HCT116 (cell line): ENCODE results near the gene IL1R1. TPM values are rescaled to one million over a fixed set of nuclear protein-coding genes. Genes with fewer than 3 reads are reported as not detected.

Experiments
- ATAC-seq: fragments of 200-7000 bp; cut with Tn5 transposase; 2 replicates; pipeline ENCODE4 v1.9.1; 2020; ENCODE audit warnings: mild to moderate bottlenecking, moderate library complexity
- BruUV-seq: library from RNA; stranded (reverse); fragments of 400-500 nt; replicated peaks from 2 replicates; lab custom pipeline; 2021; lab: Mats Ljungman, UMichigan
- CTCF ChIA-PET: fragments of 300-600 bp; sonication (Branson Sonifier 250); formaldehyde crosslinking; loops from one replicate; lab custom pipeline; 2021; ENCODE audit warnings: antibody characterized with exemption; lab: Charles Lee
- POLR2A ChIA-PET: fragments of 300-600, 350-600 bp; sonication (Branson Sonifier 250); formaldehyde crosslinking; loops from one replicate; lab custom pipeline; 2021; ENCODE audit warnings: antibody characterized with exemption; lab: Charles Lee
- RAD21 ChIA-PET, 2 experiments: fragments of 300-600 bp; sonication (Branson Sonifier 250); formaldehyde crosslinking; loops; one replicate each; lab custom pipeline; 2023; ENCODE audit warnings: low total read pairs in 2 of 2; ENCODE audit not compliant: uncharacterized antibody in 2 of 2, unreplicated experiment in 2 of 2, low non-redundant PET in 1 of 2; lab: Charles Lee
- DNase-seq: peaks from one replicate; pipeline ENCODE4 v3.0.0-alpha.2; 2010; ENCODE audit warnings: low read depth, low spot score
- H2AFZ ChIP-seq: fragments of 200-600 bp; shearing (Covaris generic), sonication (generic); 2 replicates; pipeline ENCODE4 v1.6.1; 2017; ENCODE audit warnings: low read depth, mixed run types, mixed read lengths, antibody characterized with exemption, low read length; ENCODE audit not compliant: poor library complexity, severe bottlenecking
- H3K27ac ChIP-seq: 2 replicates; pipeline ENCODE4 v1.5.1; 2012; ENCODE audit warnings: low read depth, low read length
- H3K27me3 ChIP-seq: fragments of 200-600 bp; sonication (generic); 2 replicates; pipeline ENCODE4 v1.6.1; 2016; ENCODE audit warnings: mixed run types, low read length, mixed read lengths; ENCODE audit not compliant: insufficient read depth
- H3K36me3 ChIP-seq, 2 experiments: fragments of 200-500 bp in 1 of 2; fragments of 200-600 bp in 1 of 2; sonication (Bioruptor generic) in 1 of 2; sonication (generic) in 1 of 2; 2 replicates each; pipeline versions ENCODE4 v1.5.1 to v1.6.1; 2014 to 2016; ENCODE audit warnings: low read length in 2 of 2, inconsistent platforms in 1 of 2, mixed read lengths in 1 of 2, mixed run types in 1 of 2; ENCODE audit not compliant: insufficient read depth in 2 of 2, control insufficient read depth in 1 of 2
- H3K4me1 ChIP-seq, 2 experiments: fragments of 200-600 bp in 1 of 2; sonication (generic) in 1 of 2; 2 replicates each; pipeline versions ENCODE4 v1.5.1 to v1.6.1; 2012 to 2017; ENCODE audit warnings: low read length in 2 of 2, inconsistent platforms in 1 of 2, mild to moderate bottlenecking in 1 of 2, mixed read lengths in 1 of 2, mixed run types in 1 of 2, moderate library complexity in 1 of 2; ENCODE audit not compliant: insufficient read depth in 2 of 2, control insufficient read depth in 1 of 2
- H3K4me2 ChIP-seq: fragments of 200-600 bp; sonication (generic); 2 replicates; pipeline ENCODE4 v1.6.1; 2017; ENCODE audit warnings: mixed run types, low read length, mixed read lengths
- H3K4me3 ChIP-seq, 2 experiments: fragments of 200-600 bp in 1 of 2; sonication (generic) in 1 of 2; replicated peaks in 1 of 2; 2 replicates each; pipeline ENCODE4 v1.5.1; 2011 to 2016; ENCODE audit warnings: low read length in 2 of 2, control low read depth in 1 of 2, low read depth in 1 of 2, mild to moderate bottlenecking in 1 of 2, mixed read lengths in 1 of 2, mixed run types in 1 of 2
- H3K79me2 ChIP-seq: fragments of 200-600 bp; sonication (generic); 2 replicates; pipeline ENCODE4 v1.6.1; 2017; ENCODE audit warnings: mild to moderate bottlenecking, mixed run types, low read length, moderate library complexity, mixed read lengths; ENCODE audit not compliant: insufficient read depth
- H3K9ac ChIP-seq: fragments of 200-600 bp; sonication (generic); 2 replicates; pipeline ENCODE4 v1.6.1; 2016; ENCODE audit warnings: low read length, mixed read lengths
- H3K9me2 ChIP-seq: fragments of 200-600 bp; sonication (generic), shearing (Covaris generic); 2 replicates; pipeline ENCODE4 v1.6.1; 2017; ENCODE audit warnings: mixed run types, mild to moderate bottlenecking, moderate library complexity; ENCODE audit not compliant: insufficient read depth
- H3K9me3 ChIP-seq, 2 experiments: fragments of 200-500 bp in 1 of 2; fragments of 200-600 bp in 1 of 2; sonication (Bioruptor generic) in 1 of 2; sonication (generic) in 1 of 2; 2 replicates each; pipeline ENCODE4 v1.6.1; 2014 to 2017; ENCODE audit warnings: low read length in 2 of 2, mixed read lengths in 2 of 2, inconsistent platforms in 1 of 2, low read depth in 1 of 2, mild to moderate bottlenecking in 1 of 2, mixed run types in 1 of 2, moderate library complexity in 1 of 2; ENCODE audit not compliant: control insufficient read depth in 1 of 2, insufficient read depth in 1 of 2
- H4K20me1 ChIP-seq: fragments of 200-600 bp; sonication (generic), shearing (Covaris generic); 2 replicates; pipeline ENCODE4 v1.6.1; 2017; ENCODE audit warnings: mixed run types, mild to moderate bottlenecking, moderate library complexity; ENCODE audit not compliant: insufficient read depth
- CBX3 ChIP-seq: IDR thresholded peaks from 2 replicates; pipeline ENCODE4 v1.6.1; 2012; ENCODE audit warnings: low read depth
- CEBPB ChIP-seq: IDR thresholded peaks from 2 replicates; pipeline ENCODE4 v1.6.1; 2012; ENCODE audit warnings: low read depth
- EGR1 ChIP-seq: IDR thresholded peaks from 2 replicates; pipeline ENCODE4 v1.6.1; 2012; ENCODE audit warnings: low read depth
- ELF1 ChIP-seq: IDR thresholded peaks from 2 replicates; pipeline ENCODE4 v1.6.1; 2012; ENCODE audit warnings: low read depth, borderline replicate concordance
- FOSL1 ChIP-seq: IDR thresholded peaks from 2 replicates; pipeline ENCODE4 v1.6.1; 2012; ENCODE audit warnings: low read depth
- JUND ChIP-seq: IDR thresholded peaks from 2 replicates; pipeline ENCODE4 v1.6.1; 2012
- POLR2AphosphoS5 ChIP-seq: IDR thresholded peaks from 2 replicates; pipeline ENCODE4 v1.6.1; 2011; ENCODE audit warnings: mild to moderate bottlenecking, low read depth, low read length, moderate library complexity
- RAD21 ChIP-seq: IDR thresholded peaks from 2 replicates; pipeline ENCODE4 v1.6.1; 2012; ENCODE audit warnings: low read depth, mild to moderate bottlenecking
- SP1 ChIP-seq: IDR thresholded peaks from 2 replicates; pipeline ENCODE4 v1.6.1; 2012; ENCODE audit warnings: low read depth
- SRF ChIP-seq: IDR thresholded peaks from 2 replicates; pipeline ENCODE4 v1.6.1; 2012; ENCODE audit warnings: low read depth
- TCF7L2 ChIP-seq: IDR thresholded peaks from 2 replicates; pipeline ENCODE4 v1.7.0; 2011; ENCODE audit warnings: borderline replicate concordance, inconsistent platforms; ENCODE audit not compliant: insufficient read depth, insufficient read length; ENCODE audit errors: extremely low read depth
- YY1 ChIP-seq: IDR thresholded peaks from 2 replicates; pipeline ENCODE4 v1.6.1; 2011; ENCODE audit warnings: low read length, low read depth, moderate library complexity, mild to moderate bottlenecking; ENCODE audit not compliant: insufficient replicate concordance; ENCODE audit errors: extremely low read depth
- ZFX ChIP-seq: fragments of 450-650 bp; IDR thresholded peaks from 2 replicates; pipeline ENCODE4 v1.6.1; 2017
- intact Hi-C: fragments of 100-400 bp; cut with micrococcal nuclease; formaldehyde crosslinking; loops from 2 replicates; pipeline ENCODE4 v1.10.0; 2022
- total RNA-seq: library from RNA; stranded (reverse); gene quantifications from one replicate; pipeline ENCODE4 v1.2.1, GENCODE V29; 2021; ENCODE audit not compliant: unreplicated experiment
- TF ChIP-seq, protein P1 (sequence below): IDR thresholded peaks from 2 replicates; pipeline ENCODE4 v1.6.1; 2011; ENCODE audit warnings: mild to moderate bottlenecking, low read length, moderate library complexity; ENCODE audit not compliant: insufficient replicate concordance; ENCODE audit errors: extremely low read depth
- TF ChIP-seq, protein P2 (sequence below), 3 experiments: fragments of 200-600 bp in 1 of 3; sonication (generic) in 1 of 3; IDR thresholded peaks in 2 of 3; conservative IDR thresholded peaks in 1 of 3; 2 replicates each; pipeline ENCODE4 v1.5.1; 2012 to 2017; ENCODE audit warnings: low read depth in 2 of 3, low read length in 2 of 3, antibody characterized with exemption in 1 of 3, borderline replicate concordance in 1 of 3, control low read depth in 1 of 3, mild to moderate bottlenecking in 1 of 3, mixed read lengths in 1 of 3, mixed run types in 1 of 3, moderate library complexity in 1 of 3; ENCODE audit not compliant: insufficient read depth in 1 of 3

IL1R1 gene
- total RNA-seq, 1 experiment from 2014 or later = 5.3 TPM

- Histone ChIP-seq H2AFZ (no peak overlapping the region), H3K79me2 (no peaks in the 10 kb centered on the region), H3K9me3 (no peaks in the 10 kb centered on the region), H3K9ac (no peak overlapping the region), H3K36me3 (no peaks in the 10 kb centered on the region), H3K9me2 (no peaks in the 10 kb centered on the region), H3K27me3 (no peaks in the 10 kb centered on the region), H3K4me2 (no peak overlapping the region), H4K20me1 (no peaks in the 10 kb centered on the region), H3K27ac (no peak overlapping the region), H3K4me1 (peaks cover 0 to 5% of the 10 kb centered on the region in 2 experiments; a peak in 1 of 4 replicates), H3K4me3 (no peak overlapping the region)
- BruUV-seq = no TSS peak
- ATAC-seq (no peak), DNase-seq (no peak)
- ChIA-PET RAD21 (no interaction called here), POLR2A (no interaction called here), CTCF (no interaction called here)
- intact Hi-C loops = no loop called here
- TF ChIP-seq YY1 (no peak), POLR2AphosphoS5 (no peak), SRF (no peak), ELF1 (no peak), CEBPB (no peak), RAD21 (no peak), ZFX (no peak), EGR1 (no peak)
- TF ChIP-seq, protein P1, sequence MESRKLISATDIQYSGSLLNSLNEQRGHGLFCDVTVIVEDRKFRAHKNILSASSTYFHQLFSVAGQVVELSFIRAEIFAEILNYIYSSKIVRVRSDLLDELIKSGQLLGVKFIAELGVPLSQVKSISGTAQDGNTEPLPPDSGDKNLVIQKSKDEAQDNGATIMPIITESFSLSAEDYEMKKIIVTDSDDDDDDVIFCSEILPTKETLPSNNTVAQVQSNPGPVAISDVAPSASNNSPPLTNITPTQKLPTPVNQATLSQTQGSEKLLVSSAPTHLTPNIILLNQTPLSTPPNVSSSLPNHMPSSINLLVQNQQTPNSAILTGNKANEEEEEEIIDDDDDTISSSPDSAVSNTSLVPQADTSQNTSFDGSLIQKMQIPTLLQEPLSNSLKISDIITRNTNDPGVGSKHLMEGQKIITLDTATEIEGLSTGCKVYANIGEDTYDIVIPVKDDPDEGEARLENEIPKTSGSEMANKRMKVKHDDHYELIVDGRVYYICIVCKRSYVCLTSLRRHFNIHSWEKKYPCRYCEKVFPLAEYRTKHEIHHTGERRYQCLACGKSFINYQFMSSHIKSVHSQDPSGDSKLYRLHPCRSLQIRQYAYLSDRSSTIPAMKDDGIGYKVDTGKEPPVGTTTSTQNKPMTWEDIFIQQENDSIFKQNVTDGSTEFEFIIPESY = no peak
These were observed 11.0 kb upstream of the IL1R1 start for GRCh38 chr2:102131564-102131963.

- ChIA-PET CTCF (no interaction called here), POLR2A (no interaction called here), RAD21 (no interaction called here)
- BruUV-seq = no TSS peak
- no peak overlapping the region for H3K27ac ChIP-seq
- no peaks in the 10 kb centered on the region; the same call in 1 of the 2 replicates for H3K9me2 ChIP-seq
- H3K4me3 ChIP-seq = no peak overlapping the region
- H3K4me1 ChIP-seq = peaks cover 0 to 7% of the 10 kb centered on the region in 2 experiments; a peak in 1 of 4 replicates
- DNase-seq = no peak
- H4K20me1 ChIP-seq = no peaks in the 10 kb centered on the region
- no peak overlapping the region for H3K9ac ChIP-seq
- H3K9me3 ChIP-seq = no peaks in the 10 kb centered on the region
- no peaks in the 10 kb centered on the region for H3K36me3 ChIP-seq
- intact Hi-C loops = no loop called here
- H3K79me2 ChIP-seq = no peaks in the 10 kb centered on the region
- no peak overlapping the region for H3K4me2 ChIP-seq
- ATAC-seq = no peak
- H3K27me3 ChIP-seq = no peaks in the 10 kb centered on the region
- H2AFZ ChIP-seq = no peak overlapping the region
- TF ChIP-seq TCF7L2 (no peak), RAD21 (no peak), ZFX (no peak), JUND (no peak), CBX3 (no peak), EGR1 (no peak), FOSL1 (no peak), SP1 (no peak)
- TF ChIP-seq, protein P1 = no peak
- TF ChIP-seq, protein P2, sequence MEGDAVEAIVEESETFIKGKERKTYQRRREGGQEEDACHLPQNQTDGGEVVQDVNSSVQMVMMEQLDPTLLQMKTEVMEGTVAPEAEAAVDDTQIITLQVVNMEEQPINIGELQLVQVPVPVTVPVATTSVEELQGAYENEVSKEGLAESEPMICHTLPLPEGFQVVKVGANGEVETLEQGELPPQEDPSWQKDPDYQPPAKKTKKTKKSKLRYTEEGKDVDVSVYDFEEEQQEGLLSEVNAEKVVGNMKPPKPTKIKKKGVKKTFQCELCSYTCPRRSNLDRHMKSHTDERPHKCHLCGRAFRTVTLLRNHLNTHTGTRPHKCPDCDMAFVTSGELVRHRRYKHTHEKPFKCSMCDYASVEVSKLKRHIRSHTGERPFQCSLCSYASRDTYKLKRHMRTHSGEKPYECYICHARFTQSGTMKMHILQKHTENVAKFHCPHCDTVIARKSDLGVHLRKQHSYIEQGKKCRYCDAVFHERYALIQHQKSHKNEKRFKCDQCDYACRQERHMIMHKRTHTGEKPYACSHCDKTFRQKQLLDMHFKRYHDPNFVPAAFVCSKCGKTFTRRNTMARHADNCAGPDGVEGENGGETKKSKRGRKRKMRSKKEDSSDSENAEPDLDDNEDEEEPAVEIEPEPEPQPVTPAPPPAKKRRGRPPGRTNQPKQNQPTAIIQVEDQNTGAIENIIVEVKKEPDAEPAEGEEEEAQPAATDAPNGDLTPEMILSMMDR (IDR thresholded peaks at IDR 0.05 in 2 of 3, conservative IDR thresholded peaks at IDR 0.05 in 1 of 3; ENCODE audit: borderline replicate concordance in 1 of 3, insufficient read depth in 1 of 3, low read depth in 2 of 3, low read length in 2 of 3) = no peak
These were observed 5.4 kb upstream of the IL1R1 start for GRCh38 chr2:102137138-102137537.
